GM19455 (cell line): ENCODE results near the gene MPPED2.
"Not testable (repeated sequence)": the region's sequence is repeated elsewhere in the genome, so short reads cannot be mapped to it uniquely, and the experiment has no call there.

ENCODE experiments used
- ATAC-seq: cut with Tn5 transposase; IDR thresholded peaks from one replicate; pipeline ENCODE4 v1.9.1; 2021; ENCODE audit not compliant: unreplicated experiment

Gene MPPED2

GRCh38 chr11:30579415-30580175 is 6.6 kb downstream of the MPPED2 start:
- ATAC-seq = no peak

DNA sequence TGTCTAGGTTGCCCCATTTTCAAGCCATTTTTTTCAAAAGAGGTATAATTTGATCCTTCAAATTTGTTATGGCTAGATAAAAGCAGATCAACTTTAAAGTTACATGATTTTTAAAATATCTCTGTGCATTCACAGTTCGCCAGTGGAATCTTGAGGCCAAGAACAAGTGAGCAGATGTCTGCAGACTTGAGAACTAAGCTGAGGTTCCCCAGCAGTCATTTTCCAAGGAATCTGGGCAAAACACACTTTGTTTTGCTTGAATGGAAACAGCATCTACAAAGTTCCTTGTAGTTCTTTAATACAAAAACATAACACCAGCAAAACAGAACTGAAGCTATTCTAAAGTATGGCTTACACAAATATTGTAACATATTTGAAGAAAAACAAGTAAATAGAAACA is 7.7 kb downstream of the MPPED2 start:
- ATAC-seq = no peak

- no peak for ATAC-seq
These were observed 12.2 kb downstream of the MPPED2 start for GRCh38 chr11:30573951-30574350.

DNA sequence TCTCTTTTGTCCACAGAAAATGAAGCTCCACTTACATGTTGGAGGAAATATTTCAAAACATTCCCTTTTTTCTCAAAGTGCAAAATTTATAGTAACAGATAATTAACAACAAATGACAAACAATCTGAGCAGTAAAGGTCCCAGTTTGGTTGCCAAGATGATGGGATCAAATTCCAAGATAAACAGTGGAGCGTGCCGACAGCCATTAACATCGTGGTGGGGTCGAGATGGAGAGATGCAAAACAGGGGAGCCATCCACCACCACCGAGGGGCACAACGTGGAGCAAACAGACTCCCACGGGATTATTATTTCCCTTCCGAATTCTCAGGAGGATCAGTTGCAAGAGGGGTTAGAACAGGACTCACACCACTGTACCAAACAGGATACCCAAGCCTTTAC is 17.2 kb downstream of the MPPED2 start:
- ATAC-seq = no peak

- ATAC-seq = no peak
These were observed 18.5 kb downstream of the MPPED2 start for GRCh38 chr11:30567644-30568043.

GRCh38 chr11:30567120-30567519 is 19.0 kb downstream of the MPPED2 start:
- ATAC-seq = no peak

DNA sequence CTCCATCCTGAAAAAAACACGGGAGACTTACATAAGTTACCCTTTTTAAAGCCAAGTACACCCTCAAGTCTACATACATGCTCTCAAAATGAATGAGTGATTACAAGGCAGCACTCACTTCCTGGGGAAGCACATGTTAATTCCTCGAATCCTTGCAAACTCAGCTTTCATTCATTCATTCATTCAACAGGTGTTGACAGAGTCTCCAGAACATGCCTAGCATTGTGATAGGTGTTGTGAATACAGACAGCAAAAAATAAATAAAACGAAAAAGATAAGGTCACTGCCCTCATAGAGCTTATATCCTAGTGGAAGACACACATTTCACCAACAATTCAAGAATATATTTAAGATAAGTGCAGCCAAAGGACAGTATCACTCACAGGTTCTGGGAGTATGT is 19.7 kb downstream of the MPPED2 start:
- no peak for ATAC-seq

GRCh38 chr11:30565027-30565426 is 21.1 kb downstream of the MPPED2 start:
- ATAC-seq = no peak

DNA sequence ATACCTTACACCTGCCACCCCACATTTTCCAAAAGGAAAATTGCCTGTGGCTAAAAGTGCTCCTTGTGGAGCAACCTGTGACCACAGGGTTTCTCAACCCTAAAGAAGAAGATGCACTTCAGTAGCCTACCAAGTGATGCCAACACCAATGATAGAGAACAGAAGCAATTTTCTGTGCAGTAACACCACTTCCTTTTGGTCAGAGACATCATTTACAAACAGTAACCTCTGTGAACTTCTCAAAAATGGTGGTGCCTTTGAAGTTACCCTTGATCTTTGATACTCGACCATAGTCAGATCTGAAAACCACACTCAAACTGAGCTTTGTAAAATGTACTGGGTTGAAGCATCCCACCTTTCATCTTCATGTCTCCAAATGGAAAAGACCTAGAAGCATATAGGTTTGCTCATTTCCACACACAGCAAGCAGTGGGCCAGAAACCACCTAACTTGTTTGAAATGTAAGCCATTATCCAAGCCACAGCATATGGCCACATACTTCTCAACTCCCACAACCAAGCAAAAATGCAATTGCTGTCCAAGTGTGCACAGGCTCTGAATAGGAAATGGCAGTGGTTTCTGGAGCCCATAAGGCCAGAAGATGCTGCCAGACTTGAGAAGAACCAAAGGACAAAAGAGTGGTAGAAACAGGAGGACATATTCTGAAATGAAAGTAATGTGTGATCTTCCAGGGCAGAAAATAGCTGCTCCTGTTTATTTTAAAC is 24.3 kb downstream of the MPPED2 start:
- ATAC-seq = no peak

DNA sequence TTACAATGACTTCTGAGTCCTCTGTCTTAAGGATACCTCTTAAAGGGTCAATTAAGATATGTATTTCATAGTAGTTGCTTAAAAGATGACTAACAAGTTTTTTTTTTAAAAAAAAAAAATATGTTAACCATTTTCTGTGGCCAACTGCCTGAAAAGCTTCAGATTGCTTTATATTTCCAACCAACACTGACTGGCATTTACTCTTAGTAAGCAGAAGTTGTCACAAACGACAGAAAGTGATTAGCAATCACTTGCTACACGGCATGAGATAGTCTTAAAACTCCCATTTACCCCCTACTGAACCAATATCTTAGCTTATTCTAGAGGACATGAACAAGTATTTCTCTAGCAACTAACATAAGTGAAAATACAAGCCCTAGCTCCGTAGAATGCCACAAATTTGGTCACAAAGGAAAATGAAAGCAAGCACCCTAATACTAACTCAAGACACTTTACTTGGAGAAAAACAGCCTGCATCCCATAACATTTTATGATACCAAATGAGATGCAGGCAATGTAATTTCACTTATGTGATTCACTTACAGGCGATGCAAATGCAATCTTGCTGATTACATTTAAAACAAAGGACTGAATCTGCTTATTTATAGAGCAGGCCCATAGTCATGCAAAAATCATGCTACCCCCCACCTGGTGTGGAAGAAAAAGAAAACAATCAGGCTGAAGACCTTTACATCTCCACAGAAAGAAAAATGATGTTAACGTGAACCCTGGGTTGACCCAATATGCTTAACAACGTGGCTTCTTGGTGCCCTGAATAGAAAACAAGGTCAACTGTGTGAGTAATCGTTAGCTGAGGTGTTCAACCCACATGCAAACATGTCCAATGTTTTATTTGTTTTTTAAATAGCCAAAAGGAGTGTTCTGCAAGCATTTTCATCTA is 25.7 kb downstream of the MPPED2 start:
- ATAC-seq = no peak

DNA sequence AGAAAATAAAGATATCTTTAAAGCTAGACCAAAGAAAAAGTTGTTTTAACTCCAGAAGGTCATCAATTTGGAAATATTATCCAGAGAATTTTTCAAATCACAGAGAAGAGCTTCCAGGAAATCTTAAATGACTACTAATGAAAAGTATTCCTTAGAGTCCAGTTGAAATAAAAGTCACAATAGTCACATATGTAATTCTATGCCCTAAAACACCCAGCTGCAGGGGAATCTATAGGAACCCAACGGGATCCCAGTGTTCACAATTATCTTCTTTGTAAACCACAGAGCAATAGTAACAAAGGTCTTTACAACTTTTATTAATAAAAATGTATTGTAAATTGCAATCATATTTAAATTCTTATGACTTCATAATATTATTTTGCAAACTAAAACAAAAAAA is 27.1 kb downstream of the MPPED2 start:
- no peak for ATAC-seq

- ATAC-seq = not testable (repeated sequence)
These were observed 31.6 kb downstream of the MPPED2 start for GRCh38 chr11:30554587-30554986.

DNA sequence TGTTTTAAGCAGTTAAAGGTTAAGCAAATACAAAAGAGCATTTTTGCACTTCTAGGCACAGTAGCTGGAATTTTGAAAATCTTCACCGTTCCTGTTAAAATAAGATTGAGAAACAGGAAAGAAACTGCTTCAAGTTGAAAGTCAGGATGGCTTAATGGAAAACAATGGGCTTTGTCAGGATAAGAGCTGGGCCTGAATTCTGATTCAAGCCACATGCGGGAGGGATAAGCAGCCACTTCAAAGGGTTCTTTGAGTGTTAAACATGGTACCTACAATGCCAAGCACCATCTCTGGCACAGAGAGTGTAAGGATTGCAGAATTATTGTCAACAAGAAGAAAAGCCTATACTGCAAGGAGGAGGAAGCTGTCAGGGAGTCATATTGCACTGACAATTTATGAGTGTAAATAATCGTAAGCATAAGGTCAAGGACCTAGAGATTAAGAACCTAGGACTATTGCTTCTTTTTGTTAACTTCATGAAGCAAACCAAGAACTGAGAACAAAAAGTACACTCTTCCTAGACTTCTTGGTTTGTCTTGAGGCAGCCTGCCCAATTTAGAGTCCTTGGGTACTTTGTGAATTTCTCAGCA is 32.5 kb downstream of the MPPED2 start:
- no peak for ATAC-seq

DNA sequence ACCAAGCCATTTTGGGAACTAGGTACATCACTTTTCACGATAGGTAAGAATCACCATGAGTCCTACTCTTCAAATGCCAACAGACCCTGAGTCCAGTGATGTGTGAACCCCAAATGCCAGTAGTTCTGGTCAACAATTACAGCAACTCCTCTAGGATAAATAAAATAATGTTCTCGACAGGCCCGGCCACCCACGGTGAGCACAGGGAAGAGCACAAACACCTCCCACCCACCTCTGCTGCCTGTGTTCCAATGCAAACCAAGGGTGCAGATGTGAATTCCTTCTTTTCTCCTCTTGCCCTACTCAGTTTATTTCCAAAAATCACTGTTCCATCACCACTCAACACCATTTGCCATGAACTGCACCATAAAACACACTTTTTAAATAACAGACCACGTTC is 33.3 kb downstream of the MPPED2 start:
- ATAC-seq = no peak

- no peak for ATAC-seq
These were observed 36.1 kb downstream of the MPPED2 start for GRCh38 chr11:30550022-30550542.

- ATAC-seq = no peak
These were observed 36.6 kb downstream of the MPPED2 start for GRCh38 chr11:30549565-30549964.

GRCh38 chr11:30546334-30546733 is 39.8 kb downstream of the MPPED2 start:
- no peak for ATAC-seq

- no peak for ATAC-seq
These were observed 40.6 kb downstream of the MPPED2 start for GRCh38 chr11:30545507-30545906.

DNA sequence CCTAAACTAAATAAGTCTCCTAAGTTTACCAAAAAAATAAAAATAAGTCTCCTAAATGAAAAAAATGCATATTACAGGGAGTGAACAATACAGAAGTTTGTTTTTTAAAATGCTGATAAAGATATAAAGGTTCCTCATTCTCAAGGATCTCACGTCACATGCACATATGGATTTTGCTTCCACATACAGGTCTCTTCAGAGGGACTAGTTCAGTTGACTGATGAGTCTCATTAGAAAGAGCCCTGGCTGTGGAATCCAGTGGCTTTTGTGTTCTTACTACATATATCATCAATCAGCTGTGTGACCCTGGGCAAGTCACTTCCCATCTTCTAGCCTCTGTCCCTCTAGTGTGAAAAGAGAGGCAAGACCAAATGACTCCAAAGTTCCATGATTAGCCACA is 43.1 kb downstream of the MPPED2 start:
- ATAC-seq = no peak

GRCh38 chr11:30540781-30541180 is 45.4 kb downstream of the MPPED2 start:
- ATAC-seq = no peak

GRCh38 chr11:30538251-30538650 is 47.9 kb downstream of the MPPED2 start:
- no peak for ATAC-seq
